Psoas muscle (tissue), 8 donors: ENCODE data around the gene ZNF839. TPM values are rescaled to one million over a fixed set of nuclear protein-coding genes. Genes with fewer than 3 reads are reported as not detected.

Source experiments
- ATAC-seq, 4 donors: fragments of 200-7000 bp; cut with Tn5 transposase; one replicate each; pipeline ENCODE4 v1.9.1; 2020; ENCODE audit warnings: moderate library complexity in 3 of 4, mild to moderate bottlenecking in 2 of 4
- DNase-seq, 2 donors: peaks; one replicate each; pipeline ENCODE4 v3.0.0-alpha.2; 2020
- H3K27ac ChIP-seq: fragments of 200-600 bp; one replicate; pipeline ENCODE4 v1.8.0; 2022
- H3K27me3 ChIP-seq, 3 donors: fragments of 200-600 bp in 1 of 3; one replicate each; pipeline versions ENCODE4 v1.6.1 to v1.8.0; 2013 to 2022; ENCODE audit warnings: low read length in 2 of 3, mild to moderate bottlenecking in 2 of 3, moderate library complexity in 1 of 3; ENCODE audit not compliant: insufficient read depth in 3 of 3
- H3K36me3 ChIP-seq, 2 donors: fragments of 200-600 bp in 1 of 2; one replicate each; pipeline versions ENCODE4 v1.6.1 to v1.8.0; 2013 to 2022; ENCODE audit warnings: low read depth in 1 of 2, mild to moderate bottlenecking in 1 of 2, moderate library complexity in 1 of 2; ENCODE audit not compliant: insufficient read depth in 1 of 2
- H3K4me1 ChIP-seq: fragments of 200-600 bp; one replicate; pipeline ENCODE4 v1.8.0; 2022
- H3K4me3 ChIP-seq: fragments of 200-600 bp; one replicate; pipeline ENCODE4 v1.8.0; 2022; ENCODE audit warnings: mild to moderate bottlenecking
- H3K9me3 ChIP-seq: fragments of 200-600 bp; one replicate; pipeline ENCODE4 v1.8.0; 2022
- CTCF ChIP-seq: fragments of 200-600 bp; IDR thresholded peaks from one replicate; pipeline ENCODE4 v1.8.0; 2022; ENCODE audit warnings: antibody characterized with exemption
- WGBS, 3 donors: extraction: QIAGEN DNeasy Blood & Tissue Kit; methylation state at CpG; one replicate each; pipeline versions ENCODE4 v1.1.6 to v1.1.7; 2013; 5-methylcytosine and 5-hydroxymethylcytosine counted together
- intact Hi-C, 2 donors: fragments of 100-400 bp; cut with DNase I; formaldehyde crosslinking; loops; one replicate each; pipeline versions ENCODE4 v1.11.0 to v1.14.2; 2022
- polyA plus RNA-seq, 3 donors: library from polyadenylated mRNA; stranded (reverse); fragments of 200-250 nt; gene quantifications; one replicate each; pipeline ENCODE4 v1.2.3, GENCODE V29; 2013
- total RNA-seq, 4 donors: library from RNA; stranded (reverse); fragmentation: NEBNext Ultra II Directional in 2 of 4; extraction: Animal tissue kit (Norgen Biotek cat#: 25700) in 2 of 4; gene quantifications; one replicate each; pipeline versions ENCODE4 v1.2.1 to v1.2.4, GENCODE V29; 2021 to 2023
- donor health status: healthy with polysubstance abuse.
- donor health status: DM: no; HTN: no; CAD: no; lungs with moderate emphysema.
- donor health status: Bipolar disorder and iron deficiency.
- donor health status: healthy.
- donor health status: DM: yes; HTN: yes; CAD: no.
- donor health status: DM: no; HTN: no; CAD: no.
- donor health status: DM: no; HTN: no; CAD: no.
- donor health status: DM: yes; HTN: yes; CAD: no.

ZNF839 gene
- total and polyA plus RNA-seq, 7 donors, result 4.6 to 18.2 (median 10.0) TPM

- ATAC-seq (peak; percentile 72 to 76 (median 74)), DNase-seq (peak; percentile 91 to 96)
- 1 to 2% (median 1%) methylated on average over 50 to 54 of the region's 54 CpGs for WGBS, 3 donors
- TF ChIP-seq CTCF, result peak; percentile 73
- intact Hi-C loops, result loop anchor here (5.0 to 10.0 kb wide), 2 partner anchors 230 to 352 kb away; partner anchors contain the start of genes DYNC1H1 (in 2 of the 2) and HSP90AA1 (in 1 of the 2)
- Histone ChIP-seq H3K4me1 (peaks cover 33% of the 10 kb centered on the region), H3K4me3 (peak overlapping the region; percentile 70), H3K36me3 (peaks cover 0 to 2% of the 10 kb centered on the region in 2 donors), H3K27me3 (no peaks in the 10 kb centered on the region), H3K9me3 (no peaks in the 10 kb centered on the region), H3K27ac (peak overlapping the region; percentile 99)
These were observed 2.6 kb upstream of the ZNF839 start for GRCh38 chr14:102316743-102317563.

GRCh38 chr14:102317564-102318248, 1.8 kb upstream of the ZNF839 start:
- intact Hi-C loops, result loop anchor here (2.0 to 10.0 kb wide), 3 partner anchors 45 to 353 kb away; partner anchors contain the start of genes DYNC1H1 (in 2 of the 2), CINP (in 1 of the 2), HSP90AA1 (in 1 of the 2) and TECPR2 (in 1 of the 2)
- peak overlapping the region; percentile 70 for H3K4me3 ChIP-seq
- H3K9me3 ChIP-seq, result no peaks in the 10 kb centered on the region
- H3K27ac ChIP-seq, result peak overlapping the region; percentile 99
- peaks cover 0 to 9% of the 10 kb centered on the region in 2 donors for H3K36me3 ChIP-seq
- peaks cover 33% of the 10 kb centered on the region for H3K4me1 ChIP-seq
- no peaks in the 10 kb centered on the region for H3K27me3 ChIP-seq
- DNase-seq, result peak in 1 of 2 donors; percentile 77
- TF ChIP-seq CTCF, result peak; percentile 28
- peak; percentile 64 to 70 (median 67) for ATAC-seq
- WGBS, 3 donors, result 24 to 29% (median 24%) methylated on average over 12 of the region's 12 CpGs

- H3K4me1 ChIP-seq, result peaks cover 34% of the 10 kb centered on the region
- DNase-seq (no peak), ATAC-seq (no peak)
- H3K27ac ChIP-seq, result peak overlapping the region; percentile 99
- intact Hi-C loops, result loop anchor here (2.0 to 10.0 kb wide), 3 partner anchors 44 to 354 kb away; partner anchors contain the start of genes DYNC1H1 (in 2 of the 2), CINP (in 1 of the 2), HSP90AA1 (in 1 of the 2) and TECPR2 (in 1 of the 2)
- TF ChIP-seq CTCF, result no peak
- no peaks in the 10 kb centered on the region for H3K9me3 ChIP-seq
- H3K36me3 ChIP-seq, result peaks cover 0 to 10% of the 10 kb centered on the region in 2 donors
- 62 to 66% (median 65%) methylated on average over 15 of the region's 15 CpGs for WGBS, 3 donors
- H3K27me3 ChIP-seq, result no peaks in the 10 kb centered on the region
- peak overlapping the region; percentile 85 for H3K4me3 ChIP-seq
These were observed 717 bp upstream of the ZNF839 start for GRCh38 chr14:102318781-102319276.

GRCh38 chr14:102320033-102320660, 601 bp downstream of the ZNF839 start:
- Histone ChIP-seq H3K27me3 (no peaks in the 10 kb centered on the region), H3K36me3 (peaks cover 0 to 10% of the 10 kb centered on the region in 2 donors), H3K9me3 (no peaks in the 10 kb centered on the region), H3K4me3 (peak overlapping the region; percentile 85), H3K4me1 (peaks cover 29% of the 10 kb centered on the region), H3K27ac (peak overlapping the region; percentile 99)
- intact Hi-C loops, result loop anchor here in 1 of 2 donors (5.0 kb wide), 1 partner anchor 192 kb away; no protein-coding TSS in a partner anchor
- DNase-seq (peak; percentile 59 to 85), ATAC-seq (peak; percentile 5 to 9 (median 6))
- no peak for TF ChIP-seq CTCF
- WGBS, 3 donors, result 3 to 9% (median 4%) methylated on average over 14 to 30 of the region's 30 CpGs
